DMS114 treated with DMSO at 0.1 percent for 48 hours (cell line): Measurements from ENCODE around the gene TBCCD1.
"Not testable (repeated sequence)": the region's sequence is repeated elsewhere in the genome, so short reads cannot be mapped to it uniquely, and the experiment has no call there.

Source experiments
- DNase-seq: peaks from one replicate; lab custom pipeline; 2025; ENCODE audit not compliant: unreplicated experiment; lab: John Stamatoyannopoulos, UW

TBCCD1 gene

GRCh38 chr3:186564586-186564985 is 2.6 kb downstream of the TBCCD1 start:
- no peak for DNase-seq

- no peak for DNase-seq
Observed at GRCh38 chr3:186552408-186553031, 14.6 kb downstream of the TBCCD1 start.

GRCh38 chr3:186551387-186551786 is 15.8 kb downstream of the TBCCD1 start:
- no peak for DNase-seq

GRCh38 chr3:186549497-186549896 is 17.6 kb downstream of the TBCCD1 start:
- no peak for DNase-seq

- DNase-seq: no peak
Observed at GRCh38 chr3:186544281-186544680, 22.9 kb downstream of the TBCCD1 start, which contains the start of gene CRYGS. Gene CRYGS (minus strand): TSS chr3:186544380. CDS start chr3:186544326, 54 bp downstream.

- no peak for DNase-seq
Observed at GRCh38 chr3:186540835-186541226, 26.3 kb downstream of the TBCCD1 start.

GRCh38 chr3:186540221-186540834 is 26.8 kb downstream of the TBCCD1 start:
- DNase-seq: peak; percentile 33

- no peak for DNase-seq
Observed at GRCh38 chr3:186538779-186539178, 28.4 kb downstream of the TBCCD1 start.

- no peak for DNase-seq
Observed at GRCh38 chr3:186536883-186537844, 30.0 kb downstream of the TBCCD1 start.

GRCh38 chr3:186534113-186534669 is 32.9 kb downstream of the TBCCD1 start:
- no peak for DNase-seq

- DNase-seq: no peak
Observed at GRCh38 chr3:186532598-186533072, 34.5 kb downstream of the TBCCD1 start.

- DNase-seq: not testable (repeated sequence)
Observed at GRCh38 chr3:186531694-186532093, 35.4 kb downstream of the TBCCD1 start.

GRCh38 chr3:186530415-186530814 is 36.7 kb downstream of the TBCCD1 start:
- DNase-seq: no peak

GRCh38 chr3:186529201-186529999 is 37.7 kb downstream of the TBCCD1 start:
- DNase-seq: no peak

GRCh38 chr3:186526256-186526606 is 40.9 kb downstream of the TBCCD1 start:
- DNase-seq: no peak

- no peak for DNase-seq
Observed at GRCh38 chr3:186525369-186526255, 41.5 kb downstream of the TBCCD1 start.

- no peak for DNase-seq
Observed at GRCh38 chr3:186524616-186525015, 42.5 kb downstream of the TBCCD1 start.

GRCh38 chr3:186523434-186523833 is 43.7 kb downstream of the TBCCD1 start:
- DNase-seq: no peak

GRCh38 chr3:186523022-186523421 is 44.1 kb downstream of the TBCCD1 start:
- DNase-seq: no peak
